H9 (cell line): ENCODE data around the gene TSLP. TPM values are rescaled to one million over a fixed set of nuclear protein-coding genes. Genes with fewer than 3 reads are reported as not detected.

Experiments
- DNase-seq: peaks from one replicate; pipeline ENCODE4 v3.0.0-alpha.2; 2017
- H2AFZ ChIP-seq: one replicate; pipeline ENCODE4 v1.6.1; 2013; ENCODE audit warnings: mild to moderate bottlenecking, low read length, control low read depth, moderate library complexity
- H2AK5ac ChIP-seq: 2 replicates; pipeline ENCODE4 v1.6.1; 2013; ENCODE audit warnings: low read length, control low read depth, mixed read lengths; ENCODE audit not compliant: insufficient read length
- H2BK120ac ChIP-seq: one replicate; pipeline ENCODE4 v1.6.1; 2013; ENCODE audit warnings: low read depth, mild to moderate bottlenecking, low read length, control low read depth, inconsistent platforms; ENCODE audit not compliant: poor library complexity, severe bottlenecking
- H2BK12ac ChIP-seq: 2 replicates; pipeline ENCODE4 v1.6.1; 2013; ENCODE audit warnings: low read length, control low read depth, mixed read lengths, low read depth; ENCODE audit not compliant: insufficient read length
- H2BK15ac ChIP-seq: 2 replicates; pipeline ENCODE4 v1.6.1; 2013; ENCODE audit warnings: low read depth, low read length, control low read depth
- H2BK20ac ChIP-seq: one replicate; pipeline ENCODE4 v1.6.1; 2013; ENCODE audit warnings: low read depth, mild to moderate bottlenecking, low read length, control low read depth, inconsistent platforms; ENCODE audit not compliant: poor library complexity, severe bottlenecking
- H2BK5ac ChIP-seq: 2 replicates; pipeline ENCODE4 v1.6.1; 2013; ENCODE audit warnings: low read length, control low read depth, mixed read lengths; ENCODE audit not compliant: insufficient read length
- H3K14ac ChIP-seq: 2 replicates; pipeline ENCODE4 v1.6.1; 2013; ENCODE audit warnings: low read length, control low read depth; ENCODE audit not compliant: insufficient read depth
- H3K18ac ChIP-seq: 2 replicates; pipeline ENCODE4 v1.6.1; 2013; ENCODE audit warnings: low read depth, mild to moderate bottlenecking, mixed read lengths, low read length, control low read depth; ENCODE audit not compliant: insufficient read length
- H3K23ac ChIP-seq: 2 replicates; pipeline ENCODE4 v1.6.1; 2013; ENCODE audit warnings: low read length, control low read depth, mixed read lengths, low read depth; ENCODE audit not compliant: insufficient read length
- H3K23me2 ChIP-seq: 2 replicates; pipeline ENCODE4 v1.6.1; 2013; ENCODE audit warnings: low read depth, mild to moderate bottlenecking, mixed read lengths, low read length, control low read depth; ENCODE audit not compliant: insufficient read length, poor library complexity, severe bottlenecking
- H3K27ac ChIP-seq: 2 replicates; pipeline ENCODE4 v1.5.1; 2013; ENCODE audit warnings: low read length, control low read depth, mixed read lengths, low read depth; ENCODE audit not compliant: insufficient read length
- H3K27me3 ChIP-seq: 2 replicates; pipeline ENCODE4 v1.6.1; 2013; ENCODE audit warnings: low read length, control low read depth, inconsistent platforms; ENCODE audit not compliant: insufficient read depth
- H3K4ac ChIP-seq: 2 replicates; pipeline ENCODE4 v1.6.1; 2013; ENCODE audit warnings: low read depth, mild to moderate bottlenecking, control low read depth, inconsistent platforms, low read length, moderate library complexity
- H3K4me1 ChIP-seq: 2 replicates; pipeline ENCODE4 v1.6.1; 2013; ENCODE audit warnings: low read length, control low read depth, inconsistent platforms; ENCODE audit not compliant: insufficient read depth
- H3K4me2 ChIP-seq: 2 replicates; pipeline ENCODE4 v1.6.1; 2013; ENCODE audit warnings: low read length, control low read depth, mixed read lengths; ENCODE audit not compliant: insufficient read length, insufficient read depth
- H3K56ac ChIP-seq: 2 replicates; pipeline ENCODE4 v1.6.1; 2013; ENCODE audit warnings: low read depth, mild to moderate bottlenecking, mixed read lengths, low read length, control low read depth; ENCODE audit not compliant: insufficient read length
- H3K79me1 ChIP-seq: 2 replicates; pipeline ENCODE4 v1.6.1; 2013; ENCODE audit warnings: low read depth, mild to moderate bottlenecking, moderate library complexity, low read length, control low read depth, inconsistent platforms; ENCODE audit not compliant: insufficient read depth, poor library complexity, severe bottlenecking
- H3K79me2 ChIP-seq: 2 replicates; pipeline ENCODE4 v1.6.1; 2013; ENCODE audit warnings: low read length, control low read depth, inconsistent platforms; ENCODE audit not compliant: insufficient read depth
- H3K9ac ChIP-seq: 2 replicates; pipeline ENCODE4 v1.6.1; 2013; ENCODE audit warnings: low read length, control low read depth, mixed read lengths; ENCODE audit not compliant: insufficient read length; ENCODE audit errors: extremely low read depth
- H3K9me3 ChIP-seq: one replicate; pipeline ENCODE4 v1.6.1; 2013; ENCODE audit warnings: low read depth, low read length, inconsistent platforms; ENCODE audit not compliant: control insufficient read depth
- H3T11ph ChIP-seq: one replicate; pipeline ENCODE4 v1.6.1; 2013; ENCODE audit warnings: mild to moderate bottlenecking, low read length, control low read depth, inconsistent platforms
- H4K20me1 ChIP-seq: one replicate; pipeline ENCODE4 v1.6.1; 2013; ENCODE audit not compliant: control insufficient read depth, insufficient read length, insufficient read depth
- H4K5ac ChIP-seq: 2 replicates; pipeline ENCODE4 v1.6.1; 2013; ENCODE audit warnings: low read depth, mild to moderate bottlenecking, mixed read lengths, low read length, control low read depth; ENCODE audit not compliant: insufficient read length
- H4K8ac ChIP-seq: replicated peaks from 2 replicates; pipeline ENCODE4 v1.6.1; 2013; ENCODE audit warnings: low read length, control low read depth, mixed read lengths, low read depth; ENCODE audit not compliant: insufficient read length
- H4K91ac ChIP-seq: 2 replicates; pipeline ENCODE4 v1.6.1; 2013; ENCODE audit warnings: low read depth, mild to moderate bottlenecking, moderate library complexity, mixed read lengths, low read length, control low read depth; ENCODE audit not compliant: insufficient read length
- H3K27ac Mint-ChIP-seq, 3 experiments: 2 replicates in 2 of 3; 3 replicates in 1 of 3; pipeline ENCODE4 v1.8.0; 2020 to 2021; ENCODE audit warnings: mixed read lengths in 3 of 3, mild to moderate bottlenecking in 1 of 3, moderate library complexity in 1 of 3
- H3K27me3 Mint-ChIP-seq: 2 replicates; pipeline ENCODE4 v1.8.0; 2021; ENCODE audit warnings: low read depth, mild to moderate bottlenecking, moderate library complexity, mixed read lengths
- H3K36me3 Mint-ChIP-seq, 3 experiments: 2 replicates in 2 of 3; 3 replicates in 1 of 3; pipeline ENCODE4 v1.8.0; 2020 to 2021; ENCODE audit warnings: low read depth in 3 of 3, mixed read lengths in 3 of 3; ENCODE audit not compliant: insufficient read depth in 1 of 3
- H3K4me1 Mint-ChIP-seq, 2 experiments: 2 replicates each; pipeline ENCODE4 v1.8.0; 2020; ENCODE audit warnings: mixed read lengths in 2 of 2
- H3K4me3 Mint-ChIP-seq, 2 experiments: 2 replicates in 1 of 2; 3 replicates in 1 of 2; pipeline ENCODE4 v1.8.0; 2020 to 2021; ENCODE audit warnings: mild to moderate bottlenecking in 2 of 2, mixed read lengths in 2 of 2, moderate library complexity in 1 of 2
- H3K9me3 Mint-ChIP-seq, 2 experiments: 2 replicates in 1 of 2; 3 replicates in 1 of 2; pipeline ENCODE4 v1.8.0; 2020; ENCODE audit warnings: mild to moderate bottlenecking in 2 of 2, mixed read lengths in 2 of 2, moderate library complexity in 1 of 2
- WGBS: extraction: QIAGEN DNeasy Blood & Tissue Kit; methylation state at CpG from one replicate; pipeline ENCODE4 v1.1.7; 2013; ENCODE audit warnings: missing lambda C conversion rate, low lambda C conversion rate, mixed read lengths; ENCODE audit not compliant: insufficient read length; ENCODE audit errors: extremely low coverage; 5-methylcytosine and 5-hydroxymethylcytosine counted together
- total RNA-seq: library from RNA; stranded (reverse); gene quantifications from 2 replicates; pipeline ENCODE4 v1.2.1, GENCODE V29; 2021
- TF ChIP-seq, protein P1 (sequence below): fragments of 200-600 bp; sonication (generic); conservative IDR thresholded peaks from 3 replicates; pipeline ENCODE4 v1.8.0; 2021; ENCODE audit warnings: antibody characterized with exemption, mild to moderate bottlenecking

TSLP gene
- total RNA-seq, 1 experiment from 2014 or later, result 0.63 TPM

DNA sequence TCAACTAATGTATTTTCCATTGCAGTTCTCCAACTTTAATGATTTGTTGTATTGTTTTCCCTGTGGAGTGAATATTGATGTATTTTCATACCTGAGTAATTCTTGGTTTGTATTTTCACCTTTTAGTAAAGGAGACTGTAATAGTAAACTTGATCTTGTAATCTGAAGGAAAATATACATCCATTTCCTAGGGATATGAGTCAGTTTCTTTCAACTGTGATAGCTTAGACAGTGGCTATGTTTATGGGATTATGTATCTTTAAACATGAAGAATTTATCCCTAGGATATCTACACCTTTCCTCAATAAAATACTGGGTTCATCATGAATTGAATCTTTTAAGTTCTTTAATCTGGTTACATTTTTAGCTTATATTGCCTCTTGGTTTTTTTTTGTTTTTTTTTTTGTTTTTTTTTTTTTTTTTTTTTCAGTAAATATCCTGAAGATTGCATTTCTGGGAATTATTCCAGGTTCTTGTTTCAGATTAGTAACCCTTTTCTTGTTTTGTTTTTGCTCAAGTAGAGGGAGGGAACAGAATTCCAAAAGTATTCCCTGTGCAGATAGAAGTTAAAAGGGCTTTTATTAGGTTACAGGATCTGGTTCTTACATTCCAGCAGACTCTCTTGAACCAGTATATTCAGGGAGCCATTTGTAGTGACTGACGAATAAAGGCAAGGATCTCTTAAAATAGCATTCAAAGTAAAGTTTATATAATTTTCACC is 27.7 kb downstream of the TSLP start:
- peaks cover 12 to 68% (median 57%) of the 10 kb centered on the region in 3 experiments; a peak in 6 of 7 replicates for H3K36me3 Mint-ChIP-seq

More for the DNA sequence above, 27.7 kb downstream of the TSLP start:
- Histone ChIP-seq H4K20me1 (no peaks in the 10 kb centered on the region), H3T11ph (no peak overlapping the region), H4K8ac (no peak overlapping the region), H3K56ac (no peak overlapping the region), H3K14ac (no peak overlapping the region), H3K4me1 (no peaks in the 10 kb centered on the region), H3K23me2 (no peaks in the 10 kb centered on the region), H2BK120ac (no peak overlapping the region), H3K18ac (no peak overlapping the region), H2BK20ac (no peak overlapping the region), H2AK5ac (no peak overlapping the region), H2BK5ac (no peak overlapping the region), H3K4ac (no peak overlapping the region), H3K4me2 (no peak overlapping the region), H3K23ac (no peak overlapping the region), H2BK15ac (no peak overlapping the region), H3K9me3 (no peaks in the 10 kb centered on the region), H3K27me3 (no peaks in the 10 kb centered on the region), H3K9ac (no peak overlapping the region), H3K79me1 (no peaks in the 10 kb centered on the region), H2BK12ac (no peak overlapping the region), H3K27ac (no peak overlapping the region), H3K79me2 (peaks cover 2% of the 10 kb centered on the region; the same call in 1 of the 2 replicates), H2AFZ (no peak overlapping the region), H4K91ac (no peak overlapping the region), H4K5ac (no peak overlapping the region)
- Mint-ChIP-seq H3K4me1 (peaks cover 0 to 1% of the 10 kb centered on the region in 2 experiments; a peak in 1 of 4 replicates), H3K27me3 (no peaks in the 10 kb centered on the region), H3K9me3 (no peaks in the 10 kb centered on the region), H3K4me3 (no peak overlapping the region), H3K27ac (no peak overlapping the region)
- WGBS, result no CpG with 5 or more reads among the region's 1 CpG
- TF ChIP-seq, protein P1, sequence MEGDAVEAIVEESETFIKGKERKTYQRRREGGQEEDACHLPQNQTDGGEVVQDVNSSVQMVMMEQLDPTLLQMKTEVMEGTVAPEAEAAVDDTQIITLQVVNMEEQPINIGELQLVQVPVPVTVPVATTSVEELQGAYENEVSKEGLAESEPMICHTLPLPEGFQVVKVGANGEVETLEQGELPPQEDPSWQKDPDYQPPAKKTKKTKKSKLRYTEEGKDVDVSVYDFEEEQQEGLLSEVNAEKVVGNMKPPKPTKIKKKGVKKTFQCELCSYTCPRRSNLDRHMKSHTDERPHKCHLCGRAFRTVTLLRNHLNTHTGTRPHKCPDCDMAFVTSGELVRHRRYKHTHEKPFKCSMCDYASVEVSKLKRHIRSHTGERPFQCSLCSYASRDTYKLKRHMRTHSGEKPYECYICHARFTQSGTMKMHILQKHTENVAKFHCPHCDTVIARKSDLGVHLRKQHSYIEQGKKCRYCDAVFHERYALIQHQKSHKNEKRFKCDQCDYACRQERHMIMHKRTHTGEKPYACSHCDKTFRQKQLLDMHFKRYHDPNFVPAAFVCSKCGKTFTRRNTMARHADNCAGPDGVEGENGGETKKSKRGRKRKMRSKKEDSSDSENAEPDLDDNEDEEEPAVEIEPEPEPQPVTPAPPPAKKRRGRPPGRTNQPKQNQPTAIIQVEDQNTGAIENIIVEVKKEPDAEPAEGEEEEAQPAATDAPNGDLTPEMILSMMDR, result no peak
- DNase-seq, result no peak
